Esophagus muscularis mucosa (tissue), 4 donors: Measurements from ENCODE around the gene MCM6.

ENCODE experiments used
- EP300 ChIP-seq: sonication (generic); formaldehyde crosslinking; IDR thresholded peaks from one replicate; pipeline ENCODE4 v1.6.1; 2017; ENCODE audit warnings: antibody characterized with exemption
- POLR2A ChIP-seq: fragments of 450-650 bp; IDR thresholded peaks from one replicate; pipeline ENCODE4 v1.6.1; 2017; ENCODE audit warnings: antibody characterized with exemption, moderate library complexity, mild to moderate bottlenecking, low read depth
- POLR2AphosphoS5 ChIP-seq, 2 donors: sonication (generic); formaldehyde crosslinking; IDR thresholded peaks; one replicate each; pipeline ENCODE4 v1.6.1; 2017; ENCODE audit warnings: antibody characterized with exemption in 2 of 2
- TF ChIP-seq, protein P1 (sequence below), 3 experiments: fragments of 200-600 bp in 2 of 3; fragments of 450-650 bp in 1 of 3; sonication (generic) in 2 of 3; IDR thresholded peaks; one replicate each; pipeline ENCODE4 v1.5.1; 2017 to 2019; ENCODE audit warnings: antibody characterized with exemption in 3 of 3, mild to moderate bottlenecking in 2 of 3, moderate library complexity in 1 of 3

DNA sequence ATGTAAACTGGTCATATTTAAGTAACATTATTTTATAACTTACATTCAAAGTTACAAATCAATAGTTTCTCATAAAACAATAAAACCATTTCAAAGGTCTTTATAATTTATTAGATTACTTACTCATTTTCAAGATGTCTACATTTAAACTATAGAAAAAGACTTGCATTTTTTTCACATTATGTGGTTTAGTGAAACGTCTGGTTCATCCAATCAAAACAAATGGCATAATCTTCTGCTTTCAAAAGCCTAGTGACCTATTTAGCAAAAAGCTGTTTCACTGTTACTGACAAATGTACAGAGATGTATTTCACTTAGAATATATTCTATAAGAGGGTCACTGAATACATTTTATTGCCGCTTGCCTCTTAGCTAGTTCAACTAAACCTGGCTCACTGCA lies 49.3 kb upstream of the MCM6 start:
- TF ChIP-seq, protein P1, sequence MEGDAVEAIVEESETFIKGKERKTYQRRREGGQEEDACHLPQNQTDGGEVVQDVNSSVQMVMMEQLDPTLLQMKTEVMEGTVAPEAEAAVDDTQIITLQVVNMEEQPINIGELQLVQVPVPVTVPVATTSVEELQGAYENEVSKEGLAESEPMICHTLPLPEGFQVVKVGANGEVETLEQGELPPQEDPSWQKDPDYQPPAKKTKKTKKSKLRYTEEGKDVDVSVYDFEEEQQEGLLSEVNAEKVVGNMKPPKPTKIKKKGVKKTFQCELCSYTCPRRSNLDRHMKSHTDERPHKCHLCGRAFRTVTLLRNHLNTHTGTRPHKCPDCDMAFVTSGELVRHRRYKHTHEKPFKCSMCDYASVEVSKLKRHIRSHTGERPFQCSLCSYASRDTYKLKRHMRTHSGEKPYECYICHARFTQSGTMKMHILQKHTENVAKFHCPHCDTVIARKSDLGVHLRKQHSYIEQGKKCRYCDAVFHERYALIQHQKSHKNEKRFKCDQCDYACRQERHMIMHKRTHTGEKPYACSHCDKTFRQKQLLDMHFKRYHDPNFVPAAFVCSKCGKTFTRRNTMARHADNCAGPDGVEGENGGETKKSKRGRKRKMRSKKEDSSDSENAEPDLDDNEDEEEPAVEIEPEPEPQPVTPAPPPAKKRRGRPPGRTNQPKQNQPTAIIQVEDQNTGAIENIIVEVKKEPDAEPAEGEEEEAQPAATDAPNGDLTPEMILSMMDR (IDR thresholded peaks at IDR 0.05), result no peak
- no peak for TF ChIP-seq POLR2A
- no peak for TF ChIP-seq POLR2AphosphoS5 (IDR thresholded peaks at IDR 0.05)
- no peak for TF ChIP-seq EP300
